Inferior parietal cortex (tissue), 1 donor: ENCODE measurements around the gene SGMS2.

ENCODE experiments used
- DNase-seq: peaks from one replicate; pipeline ENCODE4 v3.0.0-alpha.2; 2016; ENCODE audit errors: extremely low spot score

SGMS2 gene

DNA sequence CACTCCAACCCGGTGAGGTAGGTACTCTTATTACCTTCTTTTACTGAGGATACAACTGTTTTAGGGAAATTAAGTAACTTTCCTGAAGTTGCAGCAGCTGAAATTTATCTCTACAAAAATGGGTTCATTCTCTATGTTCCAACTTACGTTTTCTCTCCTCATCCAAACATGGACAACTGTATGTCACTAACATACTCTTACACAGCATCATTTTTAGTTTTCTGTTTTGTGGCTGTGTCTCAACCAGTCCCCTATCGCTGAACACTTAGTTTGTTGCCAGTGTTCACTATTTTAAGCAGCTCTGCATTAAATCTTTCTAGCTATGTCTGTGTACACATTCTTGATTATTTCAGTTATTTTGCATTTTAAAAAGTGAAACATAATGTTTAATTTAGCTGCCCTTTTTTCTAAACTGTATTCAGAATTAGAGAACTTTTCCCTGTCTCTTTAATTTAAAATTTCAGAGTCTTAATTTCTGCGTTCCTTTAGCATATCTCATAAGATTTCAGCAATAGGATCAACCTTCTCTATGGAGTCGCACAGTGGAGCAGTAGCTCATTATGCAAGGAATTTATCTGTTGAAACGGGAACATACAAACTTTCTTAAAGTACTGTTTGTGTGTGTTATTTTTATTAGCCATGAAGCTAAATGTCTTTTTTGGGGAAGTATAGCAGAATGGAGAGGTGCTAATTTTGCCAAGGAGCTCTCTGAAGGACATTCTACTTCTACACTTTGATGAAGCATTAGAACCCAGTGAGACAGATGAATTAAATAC, 3.8 kb downstream of the SGMS2 start:
- no peak for DNase-seq

DNA sequence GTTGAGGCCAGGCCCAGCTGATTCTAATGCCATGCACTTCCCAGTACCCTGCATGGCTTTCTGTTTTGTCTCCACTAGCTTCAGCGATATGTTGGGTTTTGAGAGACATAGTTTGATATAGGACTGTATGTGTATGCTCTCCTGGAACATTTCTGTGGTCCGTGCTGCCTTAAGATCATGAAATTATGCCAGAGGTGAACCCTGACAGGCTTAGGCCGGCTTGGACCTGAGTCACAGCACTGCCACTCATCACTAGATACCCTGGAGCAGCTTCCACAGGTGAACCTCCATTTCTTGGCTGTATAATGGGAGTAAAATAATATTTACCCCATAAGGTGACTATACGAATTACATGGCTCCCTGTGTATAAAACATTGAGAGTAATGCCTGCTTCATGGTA, 6.4 kb downstream of the SGMS2 start:
- DNase-seq, result no peak

DNA sequence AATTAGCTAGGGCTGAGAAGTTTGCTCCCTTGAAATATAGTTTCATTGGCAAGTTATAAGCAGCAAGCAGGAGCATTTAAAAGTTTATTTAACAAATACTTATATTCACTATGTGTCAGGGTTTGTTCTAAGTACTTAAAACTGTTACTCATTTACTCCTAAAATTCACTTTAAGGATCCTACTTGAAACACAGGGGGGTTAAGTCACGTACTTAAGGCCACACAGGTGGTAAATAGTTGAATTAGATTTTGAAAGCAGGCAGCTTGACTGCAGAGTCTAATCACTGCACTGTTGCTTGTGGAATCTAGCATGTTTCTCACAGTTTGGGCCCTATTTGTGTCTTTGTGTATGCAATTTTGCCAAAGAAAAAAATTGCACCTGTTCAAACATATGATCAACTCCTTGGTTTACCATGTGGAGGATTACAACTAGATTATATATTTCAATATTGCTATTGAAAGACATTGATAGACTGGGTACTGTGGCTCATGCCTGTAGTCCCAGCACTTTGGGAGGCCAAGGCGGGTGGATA, 7.6 kb downstream of the SGMS2 start:
- DNase-seq, result no peak

DNA sequence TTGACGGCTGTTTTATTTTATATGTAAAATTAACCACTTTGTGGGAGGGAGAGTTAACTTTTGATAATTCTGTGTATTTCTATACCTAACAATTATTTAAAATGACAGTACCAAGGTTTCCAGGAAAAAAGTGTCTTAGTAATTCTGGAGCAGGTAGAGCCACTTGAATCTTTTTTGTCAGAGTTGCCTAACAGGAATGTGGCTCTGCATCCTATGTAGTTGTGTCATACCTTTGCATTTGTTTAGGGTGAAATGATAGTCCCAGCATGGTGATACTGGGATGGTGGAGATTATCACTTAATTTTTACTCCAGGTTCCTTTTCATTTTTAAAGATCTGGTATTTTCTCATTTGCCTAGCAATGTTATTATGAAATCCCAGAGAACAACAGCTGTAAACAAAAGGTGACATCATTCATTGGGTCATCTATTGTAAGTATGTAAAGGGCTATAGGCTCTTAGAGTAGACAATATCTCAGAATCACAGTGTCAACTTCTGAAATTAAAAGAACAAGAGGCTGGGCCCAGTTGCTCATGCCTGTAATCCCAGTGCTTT, 9.6 kb downstream of the SGMS2 start:
- no peak for DNase-seq

DNA sequence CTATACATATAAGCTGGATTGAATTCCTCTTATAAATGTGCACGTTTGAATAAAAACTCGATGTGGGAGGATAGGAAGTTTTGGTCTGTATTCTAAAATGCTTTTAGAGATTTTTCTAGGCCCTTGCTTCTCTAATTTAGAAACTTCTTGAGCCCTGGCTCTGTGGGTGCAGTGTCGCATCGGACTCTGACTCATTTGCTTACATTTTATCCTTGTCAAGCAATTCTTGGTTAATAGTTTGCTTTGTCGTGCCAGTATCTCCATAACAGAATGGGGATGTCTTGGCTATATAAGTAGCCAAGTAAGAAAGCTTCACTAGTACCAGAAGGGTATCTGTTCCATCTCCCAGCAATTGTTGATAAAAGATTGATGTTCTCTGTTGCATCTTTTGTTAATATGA, 10.7 kb downstream of the SGMS2 start:
- no peak for DNase-seq

DNA sequence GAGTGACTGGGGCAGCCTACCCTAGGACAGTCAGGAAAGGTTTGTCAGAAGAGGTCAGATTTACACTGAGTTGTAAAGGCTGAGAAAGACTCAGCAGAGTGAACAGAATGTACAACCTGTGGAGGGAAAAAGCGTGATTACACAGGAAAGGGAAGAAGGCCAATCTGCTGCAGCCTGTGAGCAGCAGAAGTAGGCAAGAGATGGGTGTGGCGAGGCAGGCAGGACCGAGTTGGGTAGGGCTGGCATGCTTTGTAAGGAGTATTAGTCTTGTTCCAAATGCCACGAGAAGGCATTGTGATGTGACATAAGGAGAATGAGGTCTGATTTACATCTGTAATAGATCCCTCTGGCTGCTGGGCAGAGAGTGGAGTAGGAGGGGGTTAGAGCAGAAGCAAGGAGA, 12.6 kb downstream of the SGMS2 start:
- DNase-seq, result no peak

DNA sequence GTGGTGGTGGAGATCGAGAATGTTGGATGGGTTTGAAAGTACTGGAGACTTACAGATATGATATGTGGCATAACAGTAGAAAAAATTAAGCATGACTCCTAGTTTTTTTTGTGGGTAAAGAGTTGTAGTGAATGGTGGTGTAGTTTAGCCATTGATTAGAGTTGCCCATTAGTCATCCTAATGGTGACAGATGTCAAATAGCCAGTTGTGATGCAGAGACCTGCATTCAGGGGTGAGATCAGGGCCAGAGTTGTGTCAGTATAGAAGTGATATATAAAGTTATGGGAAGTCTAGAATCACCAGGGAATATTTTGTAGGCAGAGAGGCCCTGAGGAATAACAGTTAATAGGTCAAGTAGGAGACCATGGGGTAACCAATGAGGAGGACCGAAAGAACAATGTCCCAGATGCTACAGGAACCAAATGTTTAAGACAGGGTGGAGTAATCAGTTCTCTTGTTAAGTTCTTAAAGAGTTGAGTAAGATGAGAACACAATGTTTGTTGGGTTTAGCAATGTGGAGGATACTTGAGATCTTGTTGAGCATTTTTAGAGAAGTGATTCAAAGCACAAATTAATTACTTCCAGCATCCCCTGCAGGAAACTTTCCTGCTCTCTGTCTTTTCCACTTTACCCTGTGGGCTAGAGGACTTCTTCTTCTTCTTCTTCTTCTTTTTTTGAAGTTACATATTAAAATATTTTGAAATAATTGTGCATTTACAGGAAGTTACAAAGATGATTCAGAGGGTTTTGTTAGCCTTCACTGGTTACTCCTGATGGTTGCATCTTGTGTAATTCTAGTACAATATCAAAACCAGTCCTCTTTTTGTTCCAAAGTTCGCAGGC, 13.3 kb downstream of the SGMS2 start:
- DNase-seq, result no peak

DNA sequence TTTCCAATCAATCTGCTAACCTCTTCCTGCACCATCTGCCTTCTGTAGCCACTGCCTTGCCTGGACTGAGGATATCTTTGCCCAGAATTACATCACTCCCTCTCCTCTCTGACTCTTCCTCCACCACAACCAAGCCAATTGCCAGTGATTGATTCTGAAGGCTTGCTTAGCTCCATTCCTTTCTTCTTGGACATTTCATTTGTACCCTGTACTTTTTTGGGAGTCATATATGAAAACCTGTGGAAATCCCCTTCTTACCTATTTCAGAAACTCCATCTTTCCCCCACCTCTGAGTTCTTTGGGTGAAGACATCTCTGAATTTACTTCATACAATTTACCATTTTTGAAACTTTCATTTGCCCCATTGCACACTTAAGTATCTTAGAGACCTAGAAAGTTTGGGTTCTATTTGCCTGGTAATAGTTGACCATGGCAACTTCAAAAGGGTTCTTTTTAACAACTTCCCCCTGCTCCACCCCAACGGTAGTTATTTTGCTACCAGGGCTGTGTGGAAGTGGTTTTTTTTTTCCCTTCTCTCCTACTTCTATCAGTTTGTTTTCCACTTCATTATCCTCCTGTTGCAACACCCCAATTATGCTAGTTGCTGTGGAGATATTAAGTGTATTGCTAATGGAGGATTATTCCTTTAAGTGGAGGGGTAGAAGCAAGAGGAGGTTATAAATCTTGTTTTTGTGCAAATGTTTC, 14.3 kb downstream of the SGMS2 start:
- DNase-seq, result no peak

DNA sequence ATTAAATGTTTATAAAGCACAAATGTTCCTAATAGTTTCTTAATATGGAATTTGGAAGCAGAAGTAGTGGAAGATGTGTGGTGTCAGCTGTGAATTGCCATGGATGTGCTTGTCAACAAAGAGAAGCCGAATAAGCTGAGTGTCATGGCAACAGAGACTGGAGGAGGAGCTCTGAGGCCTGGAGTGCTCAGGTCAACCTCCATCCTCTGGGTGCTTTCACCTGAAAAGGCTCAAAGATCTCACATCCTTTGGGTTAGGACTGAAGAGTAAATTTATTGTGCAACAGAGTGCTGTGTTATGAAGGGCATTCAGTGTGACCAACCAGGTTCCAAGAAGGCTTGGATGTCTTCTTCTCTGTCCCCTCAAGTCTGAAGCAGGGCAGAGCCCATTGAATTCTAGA, 18.7 kb downstream of the SGMS2 start:
- DNase-seq, result no peak

DNA sequence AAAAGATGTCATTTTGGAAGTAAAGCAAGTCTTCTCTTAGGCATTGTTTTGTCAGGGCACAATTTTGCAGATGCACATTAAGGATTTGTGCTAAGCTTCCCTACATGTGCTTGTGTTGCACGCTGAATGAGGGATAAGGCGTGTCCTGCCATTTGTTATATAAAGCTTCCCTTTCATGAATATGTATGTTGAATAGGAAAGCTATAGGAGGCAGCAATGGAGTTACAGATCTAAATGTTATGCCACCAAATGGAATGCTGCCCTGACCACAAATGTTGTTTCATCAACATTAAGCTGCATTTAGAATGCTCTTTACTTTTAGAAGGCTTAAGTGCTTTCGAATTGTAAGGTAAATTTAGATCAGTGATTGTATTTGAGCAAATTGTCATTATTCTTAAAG, 20.9 kb downstream of the SGMS2 start:
- no peak for DNase-seq

DNA sequence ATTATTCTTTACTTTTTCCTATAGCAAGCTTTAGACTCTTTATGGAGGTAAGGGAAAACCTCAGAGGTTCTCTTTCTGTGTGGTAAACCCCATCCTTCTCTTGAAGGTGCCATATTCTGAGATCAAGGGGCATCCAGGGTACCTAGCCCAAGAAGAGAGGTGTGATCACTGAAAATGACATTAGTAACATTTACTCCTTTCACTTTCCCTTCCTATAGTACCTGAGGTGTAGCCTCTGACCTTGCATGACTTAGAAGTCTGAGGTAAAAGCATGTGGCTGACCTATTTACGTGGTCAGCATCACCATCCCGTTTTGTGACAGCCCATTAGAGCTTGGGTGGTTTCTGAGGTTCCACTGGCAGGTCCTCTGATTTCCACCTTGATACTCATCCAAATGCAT, 25.7 kb downstream of the SGMS2 start:
- no peak for DNase-seq

DNA sequence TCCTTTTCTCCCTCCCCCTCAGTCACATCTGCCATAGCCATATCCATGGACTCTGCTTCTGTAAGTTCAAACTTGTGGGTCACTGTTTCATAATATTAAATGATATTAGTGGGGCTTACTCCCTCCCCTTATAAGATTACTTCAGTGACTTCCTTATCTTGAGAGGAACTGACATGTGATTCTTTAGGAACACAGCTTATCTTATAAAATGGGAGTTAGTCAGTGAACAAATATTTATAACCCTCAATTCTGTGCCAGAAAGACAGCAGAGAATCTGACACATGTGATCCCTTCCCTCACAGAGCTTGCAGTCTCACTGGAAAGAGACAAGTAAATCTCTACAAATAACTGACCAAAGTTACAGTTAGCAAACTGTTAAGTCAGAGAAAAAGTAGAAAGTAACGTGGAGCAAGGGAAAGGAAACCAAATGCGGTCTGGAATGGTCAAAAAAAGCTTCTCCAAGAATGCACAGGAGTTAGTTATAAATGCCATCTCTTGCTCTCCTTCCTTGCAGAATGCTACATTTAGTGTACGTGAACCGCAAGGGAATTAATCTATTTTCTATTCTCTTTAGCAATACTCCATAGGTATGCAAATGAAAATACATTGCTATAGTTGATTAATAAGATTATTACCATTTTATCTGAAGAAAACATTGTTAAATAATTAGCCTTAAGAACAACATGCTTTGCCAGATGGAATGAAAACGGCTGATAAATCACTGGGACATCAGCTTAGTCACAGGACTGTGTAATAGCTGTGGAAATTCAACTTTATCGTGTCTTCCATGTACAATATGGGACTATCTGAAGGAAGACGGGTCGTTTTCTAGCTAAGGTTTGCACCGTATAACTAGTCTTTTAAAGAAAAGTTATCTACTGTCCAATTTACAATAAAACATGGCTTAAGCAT, 29.0 kb downstream of the SGMS2 start:
- no peak for DNase-seq

DNA sequence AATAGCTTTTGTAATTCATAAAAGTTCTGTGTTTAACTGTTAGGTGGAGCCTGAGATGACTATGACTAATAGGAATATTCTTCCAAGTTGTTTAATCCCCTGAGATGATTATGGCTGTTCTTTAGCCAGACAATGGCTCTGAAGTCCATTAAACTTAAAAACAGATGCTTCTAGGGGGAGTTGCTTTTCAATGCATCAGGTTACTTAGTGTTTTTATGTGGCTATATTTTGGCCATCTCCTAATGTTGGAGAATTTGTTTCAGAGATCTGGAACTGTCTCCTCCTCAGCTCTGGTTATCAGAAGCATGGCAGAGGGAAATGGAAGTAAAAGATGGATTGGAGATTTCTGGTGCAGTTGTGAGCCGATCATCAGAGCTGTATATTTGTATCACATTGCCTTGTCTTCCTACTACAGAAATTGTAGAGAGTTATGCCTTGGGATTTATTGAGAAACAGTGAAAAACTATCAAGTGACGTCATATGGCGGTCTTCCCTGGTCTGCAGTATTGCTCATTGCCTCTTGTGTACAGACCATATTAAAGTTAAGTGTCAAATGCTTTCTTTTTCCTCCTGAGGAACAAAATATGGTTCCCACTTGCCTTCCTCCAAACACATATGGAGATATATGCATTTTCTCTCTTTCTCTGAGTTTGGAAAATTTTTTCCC, 29.8 kb downstream of the SGMS2 start:
- DNase-seq, result no peak

DNA sequence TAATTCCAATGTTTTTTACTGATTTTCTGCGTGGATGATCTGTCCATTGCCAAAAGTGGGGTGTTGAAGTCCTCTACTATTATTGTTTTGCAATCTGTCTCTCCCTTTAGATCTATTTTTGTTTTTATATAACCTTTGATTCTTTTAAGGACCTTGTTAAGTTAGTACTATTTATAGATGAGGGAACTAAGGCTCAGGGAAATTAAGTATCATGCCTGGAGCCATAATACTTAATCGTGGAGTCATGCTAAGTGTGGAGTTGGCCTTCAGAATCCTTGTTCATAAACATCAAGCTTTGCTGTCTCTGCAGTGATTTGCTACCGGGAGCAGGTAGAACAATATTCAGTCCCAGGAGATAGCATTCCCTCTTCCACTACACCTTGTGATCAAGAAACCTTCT, 31.0 kb downstream of the SGMS2 start:
- no peak for DNase-seq

DNA sequence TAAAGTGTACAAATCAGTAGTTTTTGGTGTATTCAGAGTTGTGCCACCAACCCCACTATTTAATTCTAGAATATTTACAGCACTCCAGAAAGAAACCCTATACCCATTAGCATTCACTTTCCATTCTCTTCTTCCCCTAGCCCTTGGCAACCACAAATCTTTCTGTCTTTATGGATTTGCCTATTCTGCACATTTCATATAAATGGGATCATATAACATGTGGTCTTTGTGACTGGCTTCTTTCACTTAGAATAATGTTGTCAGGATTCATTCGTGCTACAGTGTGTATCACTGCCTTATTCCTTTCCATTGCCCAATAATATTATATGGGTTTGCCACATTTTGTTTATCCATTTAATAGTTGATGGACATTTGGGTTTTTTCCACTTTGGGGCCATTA, 32.2 kb downstream of the SGMS2 start:
- no peak for DNase-seq

DNA sequence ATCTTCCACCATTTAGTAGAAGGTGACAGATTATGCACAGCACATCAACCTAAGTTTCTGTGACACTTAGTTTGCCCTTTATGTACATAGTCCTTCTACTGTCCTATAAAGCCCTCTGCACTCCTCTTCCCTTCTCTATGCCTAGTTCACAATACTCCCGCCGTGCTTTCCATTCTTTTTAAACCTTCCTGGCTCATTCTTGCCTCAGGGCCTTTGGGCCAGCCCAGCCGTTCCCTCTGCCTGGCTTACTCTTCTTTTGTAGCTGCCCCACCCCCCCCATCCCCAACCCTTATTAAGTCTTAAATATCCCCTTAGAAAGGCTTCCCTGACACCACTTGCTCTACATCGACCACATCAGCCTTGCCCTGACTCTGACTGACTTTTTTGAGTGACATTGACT, 33.0 kb downstream of the SGMS2 start:
- no peak for DNase-seq

DNA sequence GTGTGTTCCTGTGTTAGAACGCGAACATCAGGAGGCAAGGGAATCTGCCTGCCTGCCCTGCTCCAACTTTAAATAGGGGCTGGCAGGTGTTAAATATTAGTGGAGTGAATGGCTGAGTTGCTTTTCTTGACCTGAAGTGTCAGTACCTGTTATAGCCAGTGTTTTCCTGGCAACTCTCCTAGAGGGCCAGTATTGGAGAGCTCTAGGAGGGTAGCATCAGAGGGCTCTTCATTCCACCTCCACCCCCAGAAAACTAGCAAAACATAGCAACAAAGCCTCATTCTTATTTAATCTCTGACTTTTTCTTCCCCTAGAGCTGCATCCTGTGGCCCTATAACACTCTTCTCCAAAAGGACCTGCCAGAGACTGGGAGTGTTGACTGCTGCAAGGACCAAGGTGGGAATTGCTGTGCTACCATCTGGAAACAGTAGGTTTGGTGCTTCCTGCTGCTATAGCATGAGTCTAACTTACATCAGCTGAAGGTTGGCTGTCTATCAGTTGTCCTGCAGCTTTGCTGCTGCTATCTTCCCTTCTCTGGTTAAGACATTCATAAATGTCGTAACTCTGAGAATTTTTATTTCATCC, 33.5 kb downstream of the SGMS2 start:
- no peak for DNase-seq

DNA sequence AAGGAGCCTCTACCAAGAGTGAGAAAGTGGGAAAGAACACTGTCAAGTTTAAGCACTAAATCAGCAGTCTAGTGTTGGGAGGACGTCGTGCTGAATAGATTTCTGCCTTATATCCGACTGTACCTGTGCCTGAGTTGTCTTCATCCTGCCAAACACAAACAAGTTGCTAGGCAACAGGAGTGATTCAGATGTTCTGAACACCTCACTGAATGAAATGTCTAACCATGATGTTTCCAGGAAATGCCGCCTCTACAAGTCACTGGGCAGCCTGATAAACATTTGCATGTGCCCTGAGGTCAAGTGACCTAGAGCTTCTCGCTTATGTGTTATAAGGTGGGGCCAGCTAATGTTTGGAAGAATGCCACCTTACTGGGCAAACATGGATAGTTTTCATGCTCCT, 37.9 kb downstream of the SGMS2 start:
- DNase-seq, result no peak

DNA sequence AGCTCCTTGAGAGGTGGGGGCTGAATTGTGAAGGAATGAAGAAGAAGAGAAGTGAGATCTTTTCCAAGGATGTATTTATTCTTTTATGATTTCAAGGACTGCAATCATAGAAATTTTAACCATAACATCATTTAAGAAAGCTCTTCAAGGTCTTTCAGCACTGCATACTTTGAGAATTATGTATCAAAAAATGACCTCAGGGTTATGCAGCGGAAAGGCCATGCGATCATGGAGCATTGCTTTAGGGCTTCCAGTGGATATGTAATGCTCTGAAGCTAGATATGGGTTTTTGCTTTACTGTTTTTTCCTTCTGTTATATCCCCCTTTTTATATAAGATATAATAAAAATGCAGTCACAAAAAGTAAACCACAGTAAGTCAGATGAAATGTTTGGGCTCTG, 38.7 kb downstream of the SGMS2 start:
- DNase-seq, result no peak

DNA sequence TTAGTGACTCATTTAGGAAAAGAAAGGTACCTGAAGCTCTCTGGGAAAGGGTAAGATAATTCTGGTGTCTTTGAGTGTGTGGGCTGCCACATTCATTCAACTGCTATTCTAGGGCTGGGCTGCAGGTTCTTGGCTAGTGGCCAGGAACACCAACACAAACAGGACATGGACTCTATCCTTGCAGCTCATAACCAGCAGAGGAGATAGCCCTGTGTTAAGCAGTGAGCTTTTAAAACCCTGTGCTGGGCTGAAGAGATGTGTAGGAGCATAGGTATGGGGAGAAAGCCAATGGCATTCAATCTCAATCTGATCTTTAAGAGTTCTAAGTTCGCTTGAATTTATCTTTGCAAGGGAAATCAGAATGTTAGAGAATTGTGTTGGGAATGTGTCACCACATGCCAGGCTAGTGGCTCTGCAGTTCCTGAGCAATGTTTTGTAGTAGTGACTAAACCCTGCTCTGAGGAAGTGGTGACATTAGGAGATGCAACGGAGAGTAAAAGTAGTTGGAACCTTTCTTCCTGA, 39.2 kb downstream of the SGMS2 start:
- DNase-seq, result peak; percentile 29
